HG03060 (cell line): ENCODE measurements around the gene JHY.
A peak's percentile ranks its signal among the peaks of the same experiment; 100 is the strongest.

Source experiments
- ATAC-seq: cut with Tn5 transposase; IDR thresholded peaks from one replicate; pipeline ENCODE4 v1.9.1; 2021; ENCODE audit warnings: low read depth, moderate number of reproducible peaks; ENCODE audit not compliant: unreplicated experiment

JHY gene

GRCh38 chr11:122869622-122870021 lies 12.9 kb upstream of the JHY start:
- no peak for ATAC-seq

DNA sequence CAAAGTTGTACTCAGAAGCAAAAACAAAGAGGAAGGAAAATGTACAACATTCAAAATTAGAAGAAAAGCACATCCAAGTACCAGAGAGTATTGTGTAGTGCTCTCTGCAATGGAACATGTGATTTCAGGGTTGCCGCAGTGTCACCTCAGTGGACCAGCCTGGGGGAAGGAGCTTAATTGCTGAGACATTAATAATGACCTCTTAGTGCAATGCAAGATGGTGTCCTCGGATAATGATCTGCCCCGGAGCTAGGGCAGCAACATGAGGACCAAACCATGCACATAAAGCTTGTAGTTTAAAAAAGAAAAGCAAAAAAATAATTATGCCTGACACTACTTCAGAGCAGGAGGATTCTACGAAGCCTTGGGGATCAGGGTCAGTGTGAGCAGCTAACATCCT lies 11.3 kb upstream of the JHY start:
- no peak for ATAC-seq

- no peak for ATAC-seq
Measured at GRCh38 chr11:122872046-122872445, 10.5 kb upstream of the JHY start.

DNA sequence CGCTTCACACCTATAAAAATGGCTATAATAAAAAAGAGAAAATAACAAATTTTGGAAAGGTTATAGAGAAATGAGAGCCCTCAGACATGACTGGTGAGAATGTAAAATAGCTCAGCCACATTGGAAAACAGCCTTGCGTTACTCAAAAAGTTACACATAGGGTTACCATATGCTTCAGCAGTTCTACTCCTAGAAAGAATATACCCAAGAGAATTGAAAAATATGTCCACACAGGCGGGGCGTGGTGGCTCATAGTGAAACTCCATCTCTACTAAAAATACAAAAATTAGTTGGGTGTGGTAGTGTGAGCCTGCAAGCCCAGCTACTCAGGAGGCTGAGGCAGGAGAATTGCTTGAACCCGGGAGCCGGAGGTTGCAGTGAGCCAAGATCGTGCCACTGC lies 7.6 kb upstream of the JHY start:
- peak; percentile 92 for ATAC-seq

- no peak for ATAC-seq
Measured at GRCh38 chr11:122877732-122878131, 4.8 kb upstream of the JHY start.

DNA sequence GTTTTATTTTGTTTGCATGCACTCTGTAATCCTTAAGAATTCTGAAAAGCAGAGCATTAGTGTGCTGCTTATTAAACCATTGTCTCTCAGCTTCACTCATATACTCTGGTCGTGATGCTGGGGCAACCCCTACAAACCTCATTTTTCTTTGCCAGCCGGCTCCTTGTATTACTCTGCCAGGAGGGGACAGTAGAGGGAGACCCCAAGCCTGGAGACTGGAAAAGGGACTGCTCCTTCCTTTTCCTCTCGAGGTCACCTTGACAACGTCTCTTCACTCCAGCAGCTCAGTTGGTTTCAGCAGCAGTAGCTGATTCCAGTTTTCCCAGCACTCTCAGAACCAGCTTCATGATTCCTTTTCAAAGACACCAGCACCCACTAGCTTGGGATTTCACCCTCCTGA lies 2.8 kb upstream of the JHY start:
- no peak for ATAC-seq

GRCh38 chr11:122882857-122883645 lies 492 bp downstream of the JHY start:
- ATAC-seq = no peak

- ATAC-seq = no peak
Measured at GRCh38 chr11:122883646-122883979, 1.1 kb downstream of the JHY start.

DNA sequence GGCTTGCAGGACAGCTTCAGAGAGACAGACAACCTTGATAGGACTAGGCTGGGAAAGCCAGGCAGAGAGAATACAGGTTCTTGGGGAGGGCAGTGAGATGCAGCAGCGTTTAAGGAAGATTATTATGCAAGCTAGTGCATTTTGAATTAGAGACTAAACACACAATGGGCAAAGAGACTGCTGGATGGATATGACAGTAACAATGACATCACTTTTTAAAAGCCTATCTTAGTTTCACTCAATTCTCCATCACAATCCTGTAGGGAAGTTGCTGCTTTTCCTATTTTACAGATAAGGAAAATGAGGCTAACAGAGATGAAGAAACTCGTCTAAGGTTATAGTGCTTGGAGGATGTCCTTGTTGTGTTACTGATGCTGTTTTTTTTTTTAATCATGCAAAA lies 5.6 kb downstream of the JHY start:
- ATAC-seq = no peak

GRCh38 chr11:122893131-122893530 lies 10.6 kb downstream of the JHY start:
- no peak for ATAC-seq

GRCh38 chr11:122895563-122895962 lies 13.0 kb downstream of the JHY start:
- no peak for ATAC-seq

DNA sequence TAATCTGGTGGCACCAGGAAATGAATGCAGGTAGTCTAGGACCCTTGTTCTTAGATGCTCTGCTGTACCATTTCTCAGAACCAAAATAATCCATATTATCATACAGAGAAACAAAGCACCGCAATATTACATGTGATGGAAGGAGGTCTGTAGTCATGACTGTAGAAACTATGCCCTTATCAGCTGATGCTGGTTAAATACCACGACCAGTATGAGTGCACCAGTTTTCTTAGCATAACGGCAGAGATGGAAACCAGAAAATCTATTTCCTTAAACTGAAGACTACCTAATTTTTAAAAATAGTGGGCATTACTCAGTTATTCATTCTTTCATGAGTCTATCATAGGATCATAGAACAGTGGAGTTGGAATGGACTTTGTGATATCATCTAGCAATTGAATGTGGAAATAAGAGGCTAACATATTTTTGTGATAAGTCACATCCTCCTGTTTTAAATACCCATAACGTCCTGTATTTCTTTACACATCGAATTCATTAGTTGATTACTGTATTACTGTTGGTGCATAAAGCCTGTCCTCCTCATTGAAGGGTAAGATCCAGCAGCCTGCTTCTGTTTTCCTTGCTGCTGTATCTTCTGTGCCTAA lies 15.1 kb downstream of the JHY start:
- ATAC-seq = no peak

GRCh38 chr11:122898799-122899198 lies 16.2 kb downstream of the JHY start:
- no peak for ATAC-seq

- ATAC-seq = no peak
Measured at GRCh38 chr11:122900587-122901202, 18.1 kb downstream of the JHY start.

DNA sequence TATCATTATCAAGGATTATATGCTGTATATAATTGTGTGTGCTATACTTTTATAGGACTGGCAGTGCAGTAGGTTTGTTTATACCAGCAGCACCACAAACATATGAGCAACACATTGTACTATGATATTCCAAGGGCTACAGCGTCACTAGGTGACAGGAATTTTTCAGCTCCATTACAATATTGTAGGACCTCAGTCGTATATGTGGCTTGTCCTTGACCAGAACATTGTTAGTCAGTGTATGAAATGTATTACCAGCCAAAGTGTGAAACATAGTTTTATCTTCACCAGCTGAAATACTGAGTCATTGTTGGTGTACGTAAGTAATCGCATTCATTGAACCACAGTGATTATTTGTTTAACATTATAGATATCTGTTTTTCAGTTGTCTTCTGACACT lies 20.4 kb downstream of the JHY start:
- ATAC-seq = no peak

DNA sequence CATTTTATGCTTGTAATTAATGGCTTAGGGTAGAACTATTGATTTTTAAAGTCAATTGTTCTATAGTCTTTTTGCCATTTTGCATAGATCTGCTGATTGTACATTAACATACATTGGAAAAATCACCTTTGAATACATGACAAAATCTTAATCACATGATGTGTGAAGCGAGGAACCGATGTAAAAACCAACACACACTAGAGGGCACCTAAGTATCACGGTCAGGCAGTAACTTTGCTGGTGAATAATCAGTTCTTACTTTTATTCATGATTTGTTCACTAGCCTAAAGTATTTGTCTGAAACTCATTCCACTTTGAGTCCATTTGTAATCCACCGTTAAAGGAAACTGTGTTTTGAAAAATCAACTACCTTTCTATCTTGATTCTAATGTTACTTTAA lies 28.2 kb downstream of the JHY start:
- ATAC-seq = no peak

DNA sequence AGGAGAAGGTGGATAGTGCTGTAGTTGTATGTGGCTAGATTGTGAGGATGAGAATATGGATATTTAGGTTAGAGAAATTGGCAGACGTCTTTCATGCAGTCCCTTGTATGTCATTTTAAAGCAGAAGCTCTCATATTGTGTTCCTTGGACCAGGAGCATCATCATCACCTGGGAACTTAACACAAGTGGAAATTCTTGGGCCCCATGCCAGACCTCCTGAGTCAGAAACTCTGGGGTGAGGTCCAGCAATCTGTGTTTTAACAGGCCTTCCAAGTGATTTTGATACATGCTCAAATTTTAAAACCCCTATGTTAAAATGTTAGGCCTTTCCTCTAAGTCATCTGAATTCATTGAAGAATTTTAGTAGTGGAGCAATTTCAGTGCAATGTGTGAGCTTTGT lies 34.8 kb downstream of the JHY start:
- no peak for ATAC-seq

- ATAC-seq = no peak
Measured at GRCh38 chr11:122918734-122919133, 36.2 kb downstream of the JHY start.

DNA sequence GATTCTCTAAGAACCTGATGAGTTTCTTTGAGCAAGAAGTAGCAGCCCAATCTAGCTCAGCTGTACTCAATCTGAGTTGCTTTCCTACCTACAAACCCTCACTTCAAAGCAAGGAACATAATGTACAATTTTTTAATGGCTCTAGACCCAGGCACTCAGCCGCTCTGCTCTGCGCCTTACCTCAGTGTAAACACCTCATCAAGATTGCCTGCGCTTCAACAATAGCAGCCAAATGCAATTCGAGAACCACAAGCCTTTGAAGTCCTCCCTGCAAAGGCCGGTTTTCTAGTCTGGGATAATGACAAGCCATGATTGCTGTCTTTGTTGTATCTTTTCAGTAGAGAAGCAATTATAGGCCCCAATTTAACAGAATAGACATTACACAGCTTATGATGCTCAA lies 38.0 kb downstream of the JHY start:
- no peak for ATAC-seq

- ATAC-seq = no peak
Measured at GRCh38 chr11:122922893-122923292, 40.3 kb downstream of the JHY start.

DNA sequence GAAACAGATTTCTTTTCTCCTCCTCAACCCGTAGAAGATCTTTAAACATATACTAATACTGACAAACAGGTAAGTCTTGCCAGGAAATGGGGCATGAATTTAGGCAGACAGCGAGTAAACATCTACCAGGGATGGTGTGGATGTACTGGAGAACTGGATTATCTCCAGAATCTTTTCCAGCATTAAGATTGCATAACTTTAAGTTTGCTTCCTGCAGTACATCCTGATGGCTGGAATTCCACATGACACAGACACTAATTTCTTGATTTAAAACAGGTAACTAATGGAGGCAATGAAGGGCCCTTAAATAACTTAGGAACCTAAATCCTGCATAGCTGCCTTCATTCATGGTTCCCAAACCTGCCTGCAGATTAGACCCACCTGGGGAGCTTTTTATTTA lies 40.7 kb downstream of the JHY start:
- no peak for ATAC-seq

GRCh38 chr11:122931510-122931909 lies 49.0 kb downstream of the JHY start:
- no peak for ATAC-seq
